ENCODE data around the gene CERS4. TPM values are rescaled to one million over a fixed set of nuclear protein-coding genes. Genes with fewer than 3 reads are reported as not detected.

Gene CERS4
- total and polyA plus RNA-seq, 7 donors: 1.4 to 40.0 (median 24.1) TPM

- Histone ChIP-seq H3K4me1 (peaks cover 0 to 27% (median 22%) of the 10 kb centered on the region in 4 donors), H3K27me3 (no peaks in the 10 kb centered on the region), H3K4me3 (no peak overlapping the region), H3K36me3 (peaks cover 15 to 73% (median 45%) of the 10 kb centered on the region in 4 donors), H3K9me3 (no peaks in the 10 kb centered on the region), H3K27ac (peak overlapping the region in 1 of 4 donors; percentile 33)
- peak; percentile 63 for DNase-seq
- TF ChIP-seq CTCF (IDR thresholded peaks at IDR 0.05) (no peak), POLR2A (IDR thresholded peaks at IDR 0.05) (no peak), POLR2AphosphoS5 (IDR thresholded peaks at IDR 0.05) (no peak), EP300 (IDR thresholded peaks at IDR 0.05) (no peak)
- intact Hi-C loops (cut with DNase I): no loop called here
- 54 to 76% methylated on average over 16 of the region's 16 CpGs for WGBS, 2 donors
Observed at GRCh38 chr19:8311461-8312260, 102.5 kb downstream of the CERS4 start.

Other genes with a start within 250 kb of the CERS4 start
- 10 to 100 TPM; 15.8 to 20.3 (median 17.1) TPM for gene ELAVL1, start 203.7 kb upstream of the CERS4 start, total RNA-seq
- gene ELAVL1, start 203.7 kb upstream of the CERS4 start, polyA plus RNA-seq: 10 to 100 TPM; 21.6 to 31.0 (median 22.4) TPM
- gene CCL25, start 156.6 kb upstream of the CERS4 start, total RNA-seq: not detected
- under 1 TPM in 1 of 3 donors, not detected in 2; 0.17 TPM for gene CCL25, start 156.6 kb upstream of the CERS4 start, polyA plus RNA-seq
- gene FBN3, start 59.8 kb upstream of the CERS4 start, total RNA-seq: not detected
- under 1 TPM in 1 of 3 donors, not detected in 2; 0.06 TPM for gene FBN3, start 59.8 kb upstream of the CERS4 start, polyA plus RNA-seq
- gene CD320, start 99.0 kb downstream of the CERS4 start, total RNA-seq: 10 to 100 TPM; 22.5 to 39.6 (median 28.7) TPM
- gene CD320, start 99.0 kb downstream of the CERS4 start, polyA plus RNA-seq: 10 to 100 TPM; 10.2 to 72.6 (median 12.0) TPM
- gene NDUFA7, start 112.0 kb downstream of the CERS4 start, total RNA-seq: 10 to 100 TPM; 21.0 to 35.5 (median 27.5) TPM
- 100 to 1,000 TPM; 115 to 146 (median 130) TPM for gene NDUFA7, start 112.0 kb downstream of the CERS4 start, polyA plus RNA-seq
- gene RPS28, start 112.1 kb downstream of the CERS4 start, total RNA-seq: 100 to 1,000 TPM; 244 to 601 (median 414) TPM
- gene RPS28, start 112.1 kb downstream of the CERS4 start, polyA plus RNA-seq: 100 to 1,000 TPM; 574 to 938 (median 657) TPM
- 1 to 10 TPM; 6.5 to 8.9 (median 8.4) TPM for gene KANK3, start 133.9 kb downstream of the CERS4 start, total RNA-seq
- gene KANK3, start 133.9 kb downstream of the CERS4 start, polyA plus RNA-seq: 1 to 10 TPM in 2 of 3 donors, under 1 TPM in 1; 0.92 to 4.9 (median 3.6) TPM
- gene ANGPTL4, start 154.8 kb downstream of the CERS4 start, total RNA-seq: 10 to 100 TPM in 3 of 4 donors, 1 to 10 TPM in 1; 7.1 to 31.6 (median 24.0) TPM
- gene ANGPTL4, start 154.8 kb downstream of the CERS4 start, polyA plus RNA-seq: 10 to 100 TPM in 1 of 3 donors, 1 to 10 TPM in 2; 2.3 to 10.3 (median 2.4) TPM
- gene RAB11B, start 181.0 kb downstream of the CERS4 start, total RNA-seq: 10 to 100 TPM; 17.5 to 42.1 (median 28.7) TPM
- gene RAB11B, start 181.0 kb downstream of the CERS4 start, polyA plus RNA-seq: 100 to 1,000 TPM in 1 of 3 donors, 10 to 100 TPM in 2; 67.0 to 103 (median 82.9) TPM
- gene MARCHF2, start 203.9 kb downstream of the CERS4 start, total RNA-seq: 100 to 1,000 TPM; 283 to 383 (median 303) TPM
- 10 to 100 TPM; 25.8 to 46.2 (median 42.1) TPM for gene MARCHF2, start 203.9 kb downstream of the CERS4 start, polyA plus RNA-seq
- 100 to 1,000 TPM in 1 of 4 donors, 10 to 100 TPM in 3; 62.8 to 100 (median 76.1) TPM for gene HNRNPM, start 235.6 kb downstream of the CERS4 start, total RNA-seq
- gene HNRNPM, start 235.6 kb downstream of the CERS4 start, polyA plus RNA-seq: 100 to 1,000 TPM in 1 of 3 donors, 10 to 100 TPM in 2; 80.5 to 224 (median 83.9) TPM